GM21737 (cell line): ENCODE data around the gene CCDC12.
A peak's percentile ranks its signal among the peaks of the same experiment; 100 is the strongest.
"Not testable (repeated sequence)": the region's sequence is repeated elsewhere in the genome, so short reads cannot be mapped to it uniquely, and the experiment has no call there.

Experiments
- ATAC-seq: cut with Tn5 transposase; IDR thresholded peaks from one replicate; pipeline ENCODE4 v1.9.1; 2021; ENCODE audit warnings: mild to moderate bottlenecking, moderate library complexity; ENCODE audit not compliant: unreplicated experiment

Gene CCDC12

GRCh38 chr3:46984591-46985459, 8.3 kb upstream of the CCDC12 start:
- ATAC-seq, result no peak

- ATAC-seq, result no peak
Measured at GRCh38 chr3:46982546-46982945, 6.0 kb upstream of the CCDC12 start.

- no peak for ATAC-seq
Measured at GRCh38 chr3:46981932-46982471, 5.5 kb upstream of the CCDC12 start.

GRCh38 chr3:46979958-46980497, 3.5 kb upstream of the CCDC12 start:
- no peak for ATAC-seq

GRCh38 chr3:46978985-46979944, 2.7 kb upstream of the CCDC12 start, which contains the start of gene NBEAL2:
Gene NBEAL2, plus strand, starts transcription at chr3:46979666. Its CDS starts 196 bp downstream, at chr3:46979862.
- ATAC-seq, result peak; percentile 66

GRCh38 chr3:46978381-46978780, 1.8 kb upstream of the CCDC12 start:
- no peak for ATAC-seq

GRCh38 chr3:46977811-46978195, 1.3 kb upstream of the CCDC12 start:
- ATAC-seq, result no peak

- no peak for ATAC-seq
Measured at GRCh38 chr3:46974421-46975171, 1.9 kb downstream of the CCDC12 start.

- ATAC-seq, result no peak
Measured at GRCh38 chr3:46972396-46972795, 4.1 kb downstream of the CCDC12 start.

GRCh38 chr3:46971742-46972141, 4.8 kb downstream of the CCDC12 start:
- no peak for ATAC-seq

GRCh38 chr3:46971151-46971550, 5.4 kb downstream of the CCDC12 start:
- no peak for ATAC-seq

- ATAC-seq, result no peak
Measured at GRCh38 chr3:46970391-46971091, 6.0 kb downstream of the CCDC12 start.

GRCh38 chr3:46968783-46969428, 7.6 kb downstream of the CCDC12 start:
- no peak for ATAC-seq

GRCh38 chr3:46966811-46967210, 9.7 kb downstream of the CCDC12 start:
- ATAC-seq, result no peak

- ATAC-seq, result no peak
Measured at GRCh38 chr3:46965151-46965550, 11.4 kb downstream of the CCDC12 start.

- not testable (repeated sequence) for ATAC-seq
Measured at GRCh38 chr3:46964038-46964590, 12.4 kb downstream of the CCDC12 start.

- no peak for ATAC-seq
Measured at GRCh38 chr3:46962990-46963389, 13.6 kb downstream of the CCDC12 start.

- no peak for ATAC-seq
Measured at GRCh38 chr3:46962427-46962826, 14.1 kb downstream of the CCDC12 start.

GRCh38 chr3:46960835-46961234, 15.7 kb downstream of the CCDC12 start:
- no peak for ATAC-seq
